WTC11 (cell line): ENCODE results near the gene PPM1E.

ENCODE experiments used
- CTCF ChIP-seq: fragments of 200-600 bp; IDR thresholded peaks from 2 replicates; pipeline ENCODE4 v1.8.0; 2022; ENCODE audit warnings: antibody characterized with exemption
- FOXJ3 ChIP-seq: sonication (generic); formaldehyde crosslinking; IDR thresholded peaks from 2 replicates; pipeline ENCODE4 v1.9.0; 2021; ENCODE audit warnings: missing genetic modification reagents, mild to moderate bottlenecking, borderline replicate concordance
- FOXP4 ChIP-seq: sonication (generic); formaldehyde crosslinking; IDR thresholded peaks from 2 replicates; pipeline ENCODE4 v1.8.0; 2022; ENCODE audit warnings: mild to moderate bottlenecking, missing genetic modification reagents
- IRF1 ChIP-seq: sonication (generic); formaldehyde crosslinking; IDR thresholded peaks from 2 replicates; pipeline ENCODE4 v1.8.0; 2023; ENCODE audit warnings: missing genetic modification reagents
- KAT7 ChIP-seq: sonication (generic); formaldehyde crosslinking; IDR thresholded peaks from 2 replicates; pipeline ENCODE4 v1.8.1; 2023; ENCODE audit warnings: missing genetic modification reagents, mild to moderate bottlenecking, borderline replicate concordance
- MLX ChIP-seq: sonication (generic); formaldehyde crosslinking; IDR thresholded peaks from 2 replicates; pipeline ENCODE4 v1.8.1; 2023; ENCODE audit warnings: mild to moderate bottlenecking, missing genetic modification reagents, moderate library complexity
- SP1 ChIP-seq: sonication (generic); formaldehyde crosslinking; conservative IDR thresholded peaks from 2 replicates; pipeline ENCODE4 v1.8.1; 2022; ENCODE audit warnings: missing genetic modification reagents
- TCF7 ChIP-seq: sonication (generic); formaldehyde crosslinking; IDR thresholded peaks from 2 replicates; pipeline ENCODE4 v1.8.0; 2022; ENCODE audit warnings: mild to moderate bottlenecking, low read depth, missing genetic modification reagents, moderate library complexity
- USF1 ChIP-seq: sonication (generic); formaldehyde crosslinking; IDR thresholded peaks from 2 replicates; pipeline ENCODE4 v1.8.0; 2022; ENCODE audit warnings: mild to moderate bottlenecking, missing genetic modification reagents
- ZNF138 ChIP-seq: sonication (generic); formaldehyde crosslinking; conservative IDR thresholded peaks from 2 replicates; pipeline ENCODE4 v1.8.1; 2022; ENCODE audit warnings: mild to moderate bottlenecking, moderate library complexity, missing genetic modification reagents
- ZNF423 ChIP-seq: fragments of 250-450 bp; sonication (Bioruptor Pico); IDR thresholded peaks from 2 replicates; pipeline ENCODE4 v2.1.2; 2022; ENCODE audit warnings: mild to moderate bottlenecking, moderate library complexity
- ZNF532 ChIP-seq: fragments of 250-450 bp; sonication (Bioruptor Pico); IDR thresholded peaks from 2 replicates; pipeline ENCODE4 v1.9.0; 2021; ENCODE audit warnings: mild to moderate bottlenecking, borderline replicate concordance

- TF ChIP-seq CTCF (no peak), TCF7 (CRISPR knock-in tag) (no peak), FOXP4 (CRISPR knock-in tag) (no peak), ZNF532 (CRISPR knock-in tag) (no peak), MLX (no peak), ZNF138 (CRISPR knock-in tag) (no peak), KAT7 (CRISPR knock-in tag) (no peak), IRF1 (no peak), FOXJ3 (CRISPR knock-in tag) (no peak), ZNF423 (CRISPR knock-in tag) (no peak), USF1 (CRISPR knock-in tag) (no peak), SP1 (CRISPR knock-in tag) (no peak)
These were observed 128.5 kb downstream of the PPM1E start for GRCh38 chr17:58884161-58884560.
